Neural progenitor cell (in vitro differentiated cells): ENCODE measurements around the gene ARMH3. TPM values are rescaled to one million over a fixed set of nuclear protein-coding genes. Genes with fewer than 3 reads are reported as not detected.
A peak's percentile ranks its signal among the peaks of the same experiment; 100 is the strongest.

Experiments used
- DNase-seq: peaks from one replicate; pipeline ENCODE4 v3.0.0-alpha.2; 2016; ENCODE audit warnings: low spot score
- H2AFZ ChIP-seq: fragments of 200-600 bp; sonication (generic); replicated peaks from 2 replicates; pipeline ENCODE4 v1.6.1; 2016; ENCODE audit warnings: antibody characterized with exemption
- H3F3A ChIP-seq: fragments of 200-600 bp; sonication (generic); 2 replicates; pipeline ENCODE4 v1.6.1; 2016; ENCODE audit warnings: antibody characterized with exemption, low read depth
- H3K27ac ChIP-seq: fragments of 200-600 bp; sonication (generic); 2 replicates; pipeline ENCODE4 v1.5.1; 2016; ENCODE audit warnings: mild to moderate bottlenecking
- H3K27me3 ChIP-seq: fragments of 200-600 bp; sonication (generic); 2 replicates; pipeline ENCODE4 v1.6.1; 2016; ENCODE audit warnings: mild to moderate bottlenecking, moderate library complexity
- H3K36me3 ChIP-seq: fragments of 200-600 bp; sonication (generic); 2 replicates; pipeline ENCODE4 v1.5.1; 2016
- H3K4me1 ChIP-seq: fragments of 200-600 bp; sonication (generic); 2 replicates; pipeline ENCODE4 v1.6.1; 2016; ENCODE audit warnings: mixed run types
- H3K4me2 ChIP-seq: fragments of 200-600 bp; sonication (generic); 2 replicates; pipeline ENCODE4 v1.6.1; 2016
- H3K4me3 ChIP-seq: fragments of 200-600 bp; sonication (generic); 2 replicates; pipeline ENCODE4 v1.5.1; 2016
- H3K79me2 ChIP-seq: fragments of 200-600 bp; sonication (generic); 2 replicates; pipeline ENCODE4 v1.6.1; 2016; ENCODE audit warnings: low read depth
- H3K9ac ChIP-seq: fragments of 200-600 bp; sonication (generic); 2 replicates; pipeline ENCODE4 v1.6.1; 2016
- H3K9me3 ChIP-seq: fragments of 200-600 bp; sonication (generic); 2 replicates; pipeline ENCODE4 v1.5.1; 2016; ENCODE audit warnings: low read depth
- H4K20me1 ChIP-seq: fragments of 200-600 bp; sonication (generic); 2 replicates; pipeline ENCODE4 v1.6.1; 2016; ENCODE audit warnings: low read depth
- H3K27ac Mint-ChIP-seq: 3 replicates; pipeline ENCODE4 v1.8.0; 2021; ENCODE audit warnings: mixed read lengths
- H3K27me3 Mint-ChIP-seq: 2 replicates; pipeline ENCODE4 v1.8.0; 2022; ENCODE audit warnings: low read depth, mild to moderate bottlenecking, inconsistent platforms, moderate library complexity, mixed read lengths; ENCODE audit not compliant: insufficient read depth
- H3K36me3 Mint-ChIP-seq: 3 replicates; pipeline ENCODE4 v1.8.0; 2021; ENCODE audit warnings: mixed read lengths
- H3K4me1 Mint-ChIP-seq: 3 replicates; pipeline ENCODE4 v1.8.0; 2021; ENCODE audit warnings: mixed read lengths
- H3K4me3 Mint-ChIP-seq: 3 replicates; pipeline ENCODE4 v1.8.0; 2021; ENCODE audit warnings: mild to moderate bottlenecking, moderate library complexity, mixed read lengths
- H3K9me3 Mint-ChIP-seq: 3 replicates; pipeline ENCODE4 v1.8.0; 2020; ENCODE audit warnings: mixed read lengths
- CTCF ChIP-seq: fragments of 200-600 bp; sonication (generic); IDR thresholded peaks from 2 replicates; pipeline ENCODE4 v1.5.1; 2017; ENCODE audit warnings: antibody characterized with exemption, mild to moderate bottlenecking
- EZH2 ChIP-seq: fragments of 200-600 bp; sonication (generic); IDR thresholded peaks from 2 replicates; pipeline ENCODE4 v1.6.1; 2017; ENCODE audit warnings: antibody characterized with exemption, mild to moderate bottlenecking, moderate library complexity
- EZH2phosphoT487 ChIP-seq: fragments of 200-600 bp; sonication (generic); IDR thresholded peaks from 2 replicates; pipeline ENCODE4 v1.6.1; 2017; ENCODE audit warnings: antibody characterized with exemption
- total RNA-seq: library from RNA; depleted of rRNA; stranded (reverse); fragments of >200 nt; gene quantifications from 2 replicates; pipeline ENCODE4 v1.2.3, GENCODE V29; 2015; ENCODE audit warnings: low replicate concordance

The ARMH3 gene
- total RNA-seq, 1 donor from 2014 or later: 14.5 TPM

DNA sequence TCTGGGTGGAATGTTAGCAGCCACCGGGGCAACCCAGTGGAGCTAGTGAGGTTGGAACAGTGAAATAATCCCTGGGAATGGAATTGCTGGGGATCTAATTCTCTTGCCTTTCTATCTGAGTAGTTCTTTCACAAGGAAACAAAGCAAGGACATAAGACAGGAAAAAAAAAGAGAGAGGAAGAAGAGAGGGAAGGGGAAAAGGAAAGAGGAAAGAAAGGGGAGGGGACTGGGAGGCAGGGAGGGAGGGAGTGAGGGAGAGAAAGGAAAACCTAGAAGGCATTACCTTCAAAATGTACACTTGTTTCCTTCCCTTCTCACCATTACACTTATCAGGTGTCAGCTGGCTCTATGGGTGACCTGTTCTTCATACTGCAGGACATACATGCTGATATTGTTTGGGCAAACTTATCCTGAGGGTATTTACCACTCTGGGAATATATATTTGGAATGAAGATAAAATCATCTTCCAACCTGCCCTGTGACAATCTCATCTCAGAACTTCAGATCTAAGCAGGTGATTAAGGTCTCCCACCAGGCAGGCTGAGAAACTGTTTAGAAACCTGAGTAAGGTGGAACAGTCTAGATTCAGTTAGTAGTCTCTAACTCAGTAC is 162.4 kb downstream of the ARMH3 start:
- H3K36me3 ChIP-seq: no peaks in the 10 kb centered on the region
- Mint-ChIP-seq H3K36me3 (no peaks in the 10 kb centered on the region), H3K27ac (no peak overlapping the region), H3K27me3 (peaks cover 5% of the 10 kb centered on the region), H3K4me3 (no peak overlapping the region), H3K4me1 (no peaks in the 10 kb centered on the region), H3K9me3 (no peaks in the 10 kb centered on the region)
- H3K4me2 ChIP-seq: peak overlapping the region; percentile 7
- peaks cover 34% of the 10 kb centered on the region for H3K4me1 ChIP-seq
- no peak overlapping the region for H3K27ac ChIP-seq
- H3K79me2 ChIP-seq: no peaks in the 10 kb centered on the region
- no peak overlapping the region for H3K9ac ChIP-seq
- H2AFZ ChIP-seq: no peak overlapping the region
- no peaks in the 10 kb centered on the region for H4K20me1 ChIP-seq
- peaks cover 17% of the 10 kb centered on the region for H3F3A ChIP-seq
- H3K27me3 ChIP-seq: no peaks in the 10 kb centered on the region
- no peaks in the 10 kb centered on the region for H3K9me3 ChIP-seq
- H3K4me3 ChIP-seq: no peak overlapping the region
- DNase-seq: peak; percentile 27
- TF ChIP-seq CTCF (no peak), EZH2phosphoT487 (no peak), EZH2 (no peak)

DNA sequence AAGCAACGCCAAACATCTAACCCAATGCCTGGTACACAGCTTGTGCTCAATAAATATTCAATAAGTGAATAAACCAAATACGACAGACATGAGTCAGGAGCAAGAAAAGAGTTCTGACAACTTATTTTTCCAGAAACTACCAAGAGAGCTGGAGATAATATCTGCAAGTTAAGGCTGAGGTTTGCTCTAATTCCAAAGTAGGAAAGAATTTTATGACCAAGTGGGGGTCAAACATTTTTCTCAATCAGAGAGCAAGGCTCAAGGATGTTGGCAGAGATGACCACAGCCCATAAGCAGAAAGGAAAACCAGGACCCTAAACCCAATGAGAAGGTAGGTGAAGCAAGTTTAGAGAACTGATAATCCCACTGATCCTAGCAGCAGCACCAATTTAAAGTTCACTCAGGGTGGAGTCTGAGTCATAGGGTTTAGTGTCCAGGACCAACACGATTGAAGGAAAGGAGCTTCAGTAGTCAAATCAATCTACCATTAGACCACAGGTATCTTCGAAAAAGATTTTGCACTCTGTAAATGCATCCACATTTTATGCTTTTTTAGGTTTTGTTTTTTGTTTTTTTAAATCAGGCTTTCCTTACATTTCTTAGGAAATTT is 163.1 kb downstream of the ARMH3 start:
- Histone ChIP-seq H3K4me3 (no peak overlapping the region), H3K9me3 (no peaks in the 10 kb centered on the region), H3K36me3 (no peaks in the 10 kb centered on the region), H3K9ac (no peak overlapping the region), H3F3A (peaks cover 17% of the 10 kb centered on the region), H2AFZ (no peak overlapping the region), H3K4me2 (peak overlapping the region; percentile 7), H3K4me1 (peaks cover 26% of the 10 kb centered on the region), H3K79me2 (no peaks in the 10 kb centered on the region), H3K27ac (no peak overlapping the region), H4K20me1 (no peaks in the 10 kb centered on the region), H3K27me3 (no peaks in the 10 kb centered on the region)
- TF ChIP-seq CTCF (no peak), EZH2 (no peak), EZH2phosphoT487 (no peak)
- Mint-ChIP-seq H3K36me3 (no peaks in the 10 kb centered on the region), H3K9me3 (no peaks in the 10 kb centered on the region), H3K27me3 (peaks cover 5% of the 10 kb centered on the region), H3K27ac (no peak overlapping the region), H3K4me3 (no peak overlapping the region), H3K4me1 (peaks cover 4% of the 10 kb centered on the region)
- DNase-seq: no peak

- no peak overlapping the region for H3K4me3 ChIP-seq
- no peaks in the 10 kb centered on the region for H3K9me3 ChIP-seq
- H3K4me2 ChIP-seq: no peak overlapping the region
- H3K36me3 ChIP-seq: no peaks in the 10 kb centered on the region
- Mint-ChIP-seq H3K4me3 (no peak overlapping the region), H3K27me3 (peaks cover 5% of the 10 kb centered on the region), H3K27ac (no peak overlapping the region), H3K4me1 (peaks cover 4% of the 10 kb centered on the region), H3K36me3 (peaks cover 6% of the 10 kb centered on the region), H3K9me3 (no peaks in the 10 kb centered on the region)
- no peak overlapping the region for H2AFZ ChIP-seq
- DNase-seq: peak; percentile 88
- H3K4me1 ChIP-seq: peaks cover 14% of the 10 kb centered on the region
- no peak overlapping the region for H3K27ac ChIP-seq
- H4K20me1 ChIP-seq: no peaks in the 10 kb centered on the region
- H3K27me3 ChIP-seq: no peaks in the 10 kb centered on the region
- no peak overlapping the region for H3K9ac ChIP-seq
- peaks cover 17% of the 10 kb centered on the region for H3F3A ChIP-seq
- H3K79me2 ChIP-seq: no peaks in the 10 kb centered on the region
- TF ChIP-seq CTCF: peak; percentile 99
- TF ChIP-seq EZH2: no peak
Measured at GRCh38 chr10:101889256-101890210, 166.4 kb downstream of the ARMH3 start.
